Memory B cell (primary cell): Measurements from ENCODE around the gene ARID5A.
A peak's percentile ranks its signal among the peaks of the same experiment; 100 is the strongest.
"Not testable (repeated sequence)": the region's sequence is repeated elsewhere in the genome, so short reads cannot be mapped to it uniquely, and the experiment has no call there.

Source experiments
- ATAC-seq: fragments of 150-1000 bp; cut with Tn5 transposase; 2 replicates; pipeline ENCODE4 v1.10.0; 2021; ENCODE audit warnings: low read depth, mild to moderate bottlenecking, moderate library complexity
- DNase-seq, 2 donors: peaks; one replicate each; pipeline ENCODE4 v3.0.0; 2022; ENCODE audit warnings: low spot score in 2 of 2
- H3K27ac Mint-ChIP-seq: one replicate; pipeline ENCODE4 v1.8.0; 2022; ENCODE audit warnings: mild to moderate bottlenecking, moderate library complexity, mixed read lengths
- H3K27me3 Mint-ChIP-seq: one replicate; pipeline ENCODE4 v1.8.0; 2022; ENCODE audit warnings: mixed read lengths
- H3K36me3 Mint-ChIP-seq: one replicate; pipeline ENCODE4 v1.8.0; 2022; ENCODE audit warnings: mild to moderate bottlenecking, mixed read lengths
- H3K4me1 Mint-ChIP-seq: one replicate; pipeline ENCODE4 v1.8.0; 2022; ENCODE audit warnings: mixed read lengths
- H3K4me3 Mint-ChIP-seq: one replicate; pipeline ENCODE4 v1.8.0; 2022; ENCODE audit warnings: mild to moderate bottlenecking, moderate library complexity, mixed read lengths
- H3K9me3 Mint-ChIP-seq: one replicate; pipeline ENCODE4 v1.8.0; 2022; ENCODE audit warnings: mixed read lengths

The ARID5A gene

GRCh38 chr2:96536445-96537065 is at the start of gene ARID5A:
TSS of gene ARID5A (plus strand) at chr2:96536752. CDS start at chr2:96536827, 75 bp downstream.
- DNase-seq (peak; percentile 78 to 82), ATAC-seq (peak; percentile 63)
- H3K4me3 Mint-ChIP-seq: peak within 1 kb of the TSS; percentile 97
- H3K4me1 Mint-ChIP-seq: peaks cover 38% of the 10 kb centered on the region
- H3K9me3 Mint-ChIP-seq: no peaks in the 10 kb centered on the region
- H3K27ac Mint-ChIP-seq: peak within 1 kb of the TSS; percentile 97
- no peaks in the 10 kb centered on the region for H3K27me3 Mint-ChIP-seq
- no peaks in the 10 kb centered on the region for H3K36me3 Mint-ChIP-seq

- Mint-ChIP-seq H3K36me3 (no peaks in the 10 kb centered on the region), H3K9me3 (peaks cover under 1% of the 10 kb centered on the region), H3K4me1 (peaks cover 12% of the 10 kb centered on the region), H3K4me3 (no peak overlapping the region), H3K27ac (no peak overlapping the region), H3K27me3 (no peaks in the 10 kb centered on the region)
- no peak for ATAC-seq
- DNase-seq: no peak
Observed at GRCh38 chr2:96489261-96489660, 47.3 kb upstream of the ARID5A start.

GRCh38 chr2:96489663-96490062 is 46.9 kb upstream of the ARID5A start:
- H3K27me3 Mint-ChIP-seq: no peaks in the 10 kb centered on the region
- no peak overlapping the region for H3K27ac Mint-ChIP-seq
- peaks cover 10% of the 10 kb centered on the region for H3K4me1 Mint-ChIP-seq
- H3K4me3 Mint-ChIP-seq: no peak overlapping the region
- H3K36me3 Mint-ChIP-seq: no peaks in the 10 kb centered on the region
- peaks cover 2% of the 10 kb centered on the region for H3K9me3 Mint-ChIP-seq
- no peak for DNase-seq
- no peak for ATAC-seq

- no peak for ATAC-seq
- DNase-seq: no peak
Observed at GRCh38 chr2:96491860-96492497, 44.6 kb upstream of the ARID5A start.

GRCh38 chr2:96493072-96493471 is 43.5 kb upstream of the ARID5A start:
- Mint-ChIP-seq H3K9me3 (peaks cover 5% of the 10 kb centered on the region), H3K27ac (no peak overlapping the region), H3K27me3 (no peaks in the 10 kb centered on the region), H3K4me1 (no peaks in the 10 kb centered on the region), H3K36me3 (peaks cover 7% of the 10 kb centered on the region), H3K4me3 (no peak overlapping the region)
- ATAC-seq (no peak), DNase-seq (no peak)

More at GRCh38 chr2:96491860-96492497, 44.6 kb upstream of the ARID5A start:
- peaks cover 5% of the 10 kb centered on the region for H3K9me3 Mint-ChIP-seq
- H3K36me3 Mint-ChIP-seq: peaks cover 7% of the 10 kb centered on the region
- no peaks in the 10 kb centered on the region for H3K27me3 Mint-ChIP-seq
- peaks cover 2% of the 10 kb centered on the region for H3K4me1 Mint-ChIP-seq
- H3K27ac Mint-ChIP-seq: no peak overlapping the region
- no peak overlapping the region for H3K4me3 Mint-ChIP-seq

GRCh38 chr2:96494188-96494587 is 42.4 kb upstream of the ARID5A start:
- no peaks in the 10 kb centered on the region for H3K4me1 Mint-ChIP-seq
- H3K27ac Mint-ChIP-seq: no peak overlapping the region
- peaks cover 7% of the 10 kb centered on the region for H3K36me3 Mint-ChIP-seq
- peaks cover 5% of the 10 kb centered on the region for H3K9me3 Mint-ChIP-seq
- no peaks in the 10 kb centered on the region for H3K27me3 Mint-ChIP-seq
- ATAC-seq: no peak
- H3K4me3 Mint-ChIP-seq: no peak overlapping the region
- no peak for DNase-seq

GRCh38 chr2:96495982-96496629 is 40.4 kb upstream of the ARID5A start:
- peaks cover 3% of the 10 kb centered on the region for H3K4me1 Mint-ChIP-seq
- DNase-seq (no peak), ATAC-seq (no peak)
- H3K9me3 Mint-ChIP-seq: peaks cover 5% of the 10 kb centered on the region
- no peak overlapping the region for H3K4me3 Mint-ChIP-seq
- H3K27me3 Mint-ChIP-seq: no peaks in the 10 kb centered on the region
- H3K27ac Mint-ChIP-seq: no peak overlapping the region
- H3K36me3 Mint-ChIP-seq: peaks cover 7% of the 10 kb centered on the region

GRCh38 chr2:96498021-96498431 is 38.5 kb upstream of the ARID5A start:
- Mint-ChIP-seq H3K4me1 (peaks cover 11% of the 10 kb centered on the region), H3K9me3 (peaks cover 5% of the 10 kb centered on the region), H3K36me3 (peaks cover 7% of the 10 kb centered on the region), H3K4me3 (no peak overlapping the region), H3K27me3 (peaks cover 2% of the 10 kb centered on the region), H3K27ac (no peak overlapping the region)
- no peak for ATAC-seq
- DNase-seq: no peak

- not testable (repeated sequence) for DNase-seq, H3K4me3 Mint-ChIP-seq, H3K27ac Mint-ChIP-seq, H3K9me3 Mint-ChIP-seq, H3K36me3 Mint-ChIP-seq, ATAC-seq, H3K27me3 Mint-ChIP-seq
- H3K4me1 Mint-ChIP-seq: peaks cover 11% of the 10 kb centered on the region
Observed at GRCh38 chr2:96498611-96499010, 37.9 kb upstream of the ARID5A start.

- ATAC-seq: no peak
- Mint-ChIP-seq H3K4me3 (no peak overlapping the region), H3K27me3 (peaks cover 2% of the 10 kb centered on the region), H3K9me3 (peaks cover 4% of the 10 kb centered on the region), H3K36me3 (peaks cover 7% of the 10 kb centered on the region), H3K4me1 (peaks cover 11% of the 10 kb centered on the region), H3K27ac (no peak overlapping the region)
- DNase-seq: no peak
Observed at GRCh38 chr2:96499061-96499960, 37.2 kb upstream of the ARID5A start.

GRCh38 chr2:96500385-96501066 is 36.0 kb upstream of the ARID5A start:
- peak overlapping the region; percentile 62 for H3K27ac Mint-ChIP-seq
- no peak for DNase-seq

GRCh38 chr2:96501471-96501874 is 35.1 kb upstream of the ARID5A start:
- Mint-ChIP-seq H3K9me3 (no peaks in the 10 kb centered on the region), H3K4me3 (peak overlapping the region; percentile 2), H3K27me3 (peaks cover 2% of the 10 kb centered on the region), H3K4me1 (peaks cover 11% of the 10 kb centered on the region), H3K27ac (peak overlapping the region; percentile 62), H3K36me3 (no peaks in the 10 kb centered on the region)
- DNase-seq: peak in 1 of 2 donors; percentile 44
- ATAC-seq: peak; percentile 97

More at GRCh38 chr2:96500385-96501066, 36.0 kb upstream of the ARID5A start:
- peaks cover 11% of the 10 kb centered on the region for H3K4me1 Mint-ChIP-seq
- no peak overlapping the region for H3K4me3 Mint-ChIP-seq
- no peak for ATAC-seq
- peaks cover 3% of the 10 kb centered on the region for H3K36me3 Mint-ChIP-seq
- H3K27me3 Mint-ChIP-seq: peaks cover 2% of the 10 kb centered on the region
- H3K9me3 Mint-ChIP-seq: no peaks in the 10 kb centered on the region
